GM18870 (cell line): ENCODE measurements around the gene FZD10.

Experiments used
- ATAC-seq: cut with Tn5 transposase; IDR thresholded peaks from one replicate; pipeline ENCODE4 v1.9.1; 2021; ENCODE audit warnings: moderate library complexity; ENCODE audit not compliant: unreplicated experiment

FZD10 gene

GRCh38 chr12:130131025-130131424, 31.2 kb upstream of the FZD10 start:
- no peak for ATAC-seq

- ATAC-seq, result no peak
Measured at GRCh38 chr12:130131801-130132200, 30.5 kb upstream of the FZD10 start.

- ATAC-seq, result no peak
Measured at GRCh38 chr12:130132831-130133511, 29.3 kb upstream of the FZD10 start.

- ATAC-seq, result no peak
Measured at GRCh38 chr12:130133851-130134562, 28.3 kb upstream of the FZD10 start.

GRCh38 chr12:130134563-130134915, 27.7 kb upstream of the FZD10 start:
- ATAC-seq, result no peak

GRCh38 chr12:130136509-130137039, 25.7 kb upstream of the FZD10 start:
- no peak for ATAC-seq

- no peak for ATAC-seq
Measured at GRCh38 chr12:130137040-130138018, 24.9 kb upstream of the FZD10 start.

GRCh38 chr12:130138478-130138877, 23.8 kb upstream of the FZD10 start:
- no peak for ATAC-seq

- ATAC-seq, result no peak
Measured at GRCh38 chr12:130139567-130140421, 22.5 kb upstream of the FZD10 start.

- ATAC-seq, result no peak
Measured at GRCh38 chr12:130141105-130141504, 21.2 kb upstream of the FZD10 start.

- no peak for ATAC-seq
Measured at GRCh38 chr12:130141901-130142683, 20.2 kb upstream of the FZD10 start.

- no peak for ATAC-seq
Measured at GRCh38 chr12:130142736-130143135, 19.5 kb upstream of the FZD10 start.

GRCh38 chr12:130143136-130143535, 19.1 kb upstream of the FZD10 start:
- ATAC-seq, result no peak

- ATAC-seq, result no peak
Measured at GRCh38 chr12:130144256-130144655, 18.0 kb upstream of the FZD10 start.

GRCh38 chr12:130145731-130146130, 16.5 kb upstream of the FZD10 start:
- no peak for ATAC-seq

- ATAC-seq, result no peak
Measured at GRCh38 chr12:130146176-130146931, 15.9 kb upstream of the FZD10 start.

GRCh38 chr12:130147875-130148596, 14.2 kb upstream of the FZD10 start:
- ATAC-seq, result no peak

- ATAC-seq, result no peak
Measured at GRCh38 chr12:130151846-130152245, 10.4 kb upstream of the FZD10 start.
